Urinary bladder (tissue), 4 donors: ENCODE results near the gene SLC6A19. TPM values are rescaled to one million over a fixed set of nuclear protein-coding genes. Genes with fewer than 3 reads are reported as not detected.

Experiments
- DNase-seq: peaks from one replicate; pipeline ENCODE4 v3.0.0-alpha.2; 2015; ENCODE audit errors: extremely low spot score
- H3K27ac ChIP-seq: one replicate; pipeline ENCODE4 v1.5.1; 2013; ENCODE audit warnings: low read depth, mild to moderate bottlenecking, moderate library complexity
- H3K36me3 ChIP-seq: one replicate; pipeline ENCODE4 v1.6.1; 2013; ENCODE audit warnings: mild to moderate bottlenecking, moderate library complexity; ENCODE audit not compliant: insufficient read depth
- H3K4me1 ChIP-seq: one replicate; pipeline ENCODE4 v1.6.1; 2013; ENCODE audit warnings: mild to moderate bottlenecking, moderate library complexity; ENCODE audit not compliant: insufficient read depth
- H3K4me3 ChIP-seq: one replicate; pipeline ENCODE4 v1.5.1; 2013; ENCODE audit warnings: low read depth, low read length
- WGBS: extraction: QIAGEN DNeasy Blood & Tissue Kit; methylation state at CpG from one replicate; pipeline ENCODE4 v1.1.7; 2013; 5-methylcytosine and 5-hydroxymethylcytosine counted together
- polyA plus RNA-seq: library from polyadenylated mRNA; stranded (reverse); fragments of 200-250 nt; gene quantifications from one replicate; pipeline ENCODE4 v1.2.3, GENCODE V29; 2013
- total RNA-seq: library from RNA; depleted of rRNA; stranded (reverse); fragments of >200 nt; gene quantifications from one replicate; pipeline ENCODE4 v1.2.3, GENCODE V29; 2014
- donor health status: healthy with polysubstance abuse.
- donor health status: healthy.

Gene SLC6A19
- total and polyA plus RNA-seq, 2 donors = not detected

- H3K27ac ChIP-seq = no peak overlapping the region
- no peaks in the 10 kb centered on the region for H3K36me3 ChIP-seq
- no peak for DNase-seq
- H3K4me3 ChIP-seq = no peak overlapping the region
- WGBS = 92% methylated on average over 22 of the region's 22 CpGs
- H3K4me1 ChIP-seq = no peaks in the 10 kb centered on the region
These were observed 69.0 kb downstream of the SLC6A19 start for GRCh38 chr5:1270426-1270825.

- no peak overlapping the region for H3K4me3 ChIP-seq
- H3K27ac ChIP-seq = no peak overlapping the region
- DNase-seq = no peak
- H3K4me1 ChIP-seq = no peaks in the 10 kb centered on the region
- WGBS = 90% methylated on average over 39 of the region's 39 CpGs
- H3K36me3 ChIP-seq = no peaks in the 10 kb centered on the region
These were observed 69.8 kb downstream of the SLC6A19 start for GRCh38 chr5:1270933-1271914.

GRCh38 chr5:1272201-1272600, 70.8 kb downstream of the SLC6A19 start:
- 96% methylated on average over 21 of the region's 21 CpGs for WGBS
- no peak overlapping the region for H3K27ac ChIP-seq
- no peaks in the 10 kb centered on the region for H3K4me1 ChIP-seq
- H3K36me3 ChIP-seq = no peaks in the 10 kb centered on the region
- no peak for DNase-seq
- no peak overlapping the region for H3K4me3 ChIP-seq

GRCh38 chr5:1273745-1274144, 72.3 kb downstream of the SLC6A19 start:
- no peak overlapping the region for H3K4me3 ChIP-seq
- no peaks in the 10 kb centered on the region for H3K36me3 ChIP-seq
- no peak overlapping the region for H3K27ac ChIP-seq
- whole genome bisulfite sequencing = 94% methylated on average over 20 of the region's 20 CpGs
- no peaks in the 10 kb centered on the region for H3K4me1 ChIP-seq
- no peak for DNase-seq

- Histone ChIP-seq H3K36me3 (no peaks in the 10 kb centered on the region), H3K4me1 (no peaks in the 10 kb centered on the region), H3K27ac (no peak overlapping the region), H3K4me3 (no peak overlapping the region)
- 76% methylated on average over 16 of the region's 16 CpGs for WGBS
- DNase-seq = no peak
These were observed 73.1 kb downstream of the SLC6A19 start for GRCh38 chr5:1274471-1274870.

Other genes starting within 250 kb of the SLC6A19 start
- gene NKD2, start 192.8 kb upstream of the SLC6A19 start, total RNA-seq = 1.3 TPM
- gene NKD2, start 192.8 kb upstream of the SLC6A19 start, polyA plus RNA-seq = 7.5 TPM
- gene SLC12A7, start 89.5 kb upstream of the SLC6A19 start, total RNA-seq = 10.2 TPM
- 23.8 TPM for gene SLC12A7, start 89.5 kb upstream of the SLC6A19 start, polyA plus RNA-seq
- gene SLC6A18, start 23.8 kb downstream of the SLC6A19 start, total RNA-seq = not detected
- not detected for gene SLC6A18, start 23.8 kb downstream of the SLC6A19 start, polyA plus RNA-seq
- gene TERT, start 93.5 kb downstream of the SLC6A19 start, total RNA-seq = not detected
- gene TERT, start 93.5 kb downstream of the SLC6A19 start, polyA plus RNA-seq = not detected
- gene CLPTM1L, start 143.5 kb downstream of the SLC6A19 start, total RNA-seq = 72.8 TPM
- 85.3 TPM for gene CLPTM1L, start 143.5 kb downstream of the SLC6A19 start, polyA plus RNA-seq
- gene SLC6A3, start 243.8 kb downstream of the SLC6A19 start, total RNA-seq = not detected
- 0.77 TPM for gene SLC6A3, start 243.8 kb downstream of the SLC6A19 start, polyA plus RNA-seq